NCI-H748 (cell line): ENCODE results near the gene UPK2.

ENCODE experiments used
- DNase-seq: peaks from one replicate; lab custom pipeline; 2025; ENCODE audit not compliant: unreplicated experiment; lab: John Stamatoyannopoulos, UW

UPK2 gene

GRCh38 chr11:118917481-118918127 lies 38.5 kb upstream of the UPK2 start:
- peak; percentile 54 for DNase-seq

GRCh38 chr11:118918128-118918685 lies 37.9 kb upstream of the UPK2 start:
- DNase-seq = peak; percentile 58

- no peak for DNase-seq
These were observed 37.3 kb upstream of the UPK2 start for GRCh38 chr11:118918686-118919280.

GRCh38 chr11:118921121-118921928 lies 34.8 kb upstream of the UPK2 start:
- DNase-seq = no peak

GRCh38 chr11:118921929-118922744 lies 34.0 kb upstream of the UPK2 start:
- no peak for DNase-seq

- no peak for DNase-seq
These were observed 33.1 kb upstream of the UPK2 start for GRCh38 chr11:118922745-118923627.

- no peak for DNase-seq
These were observed 32.1 kb upstream of the UPK2 start for GRCh38 chr11:118923721-118924587.

- peak; percentile 45 for DNase-seq
These were observed 31.2 kb upstream of the UPK2 start for GRCh38 chr11:118924591-118925585.

- no peak for DNase-seq
These were observed 28.5 kb upstream of the UPK2 start for GRCh38 chr11:118927554-118928100.

GRCh38 chr11:118928101-118928869 lies 27.8 kb upstream of the UPK2 start:
- DNase-seq = peak; percentile 84

GRCh38 chr11:118928870-118929500 lies 27.1 kb upstream of the UPK2 start:
- peak; percentile 63 for DNase-seq

- peak; percentile 82 for DNase-seq
These were observed 26.5 kb upstream of the UPK2 start for GRCh38 chr11:118929501-118930093.

- peak; percentile 94 for DNase-seq
These were observed 25.9 kb upstream of the UPK2 start for GRCh38 chr11:118930094-118930712.

GRCh38 chr11:118931571-118931970 lies 24.5 kb upstream of the UPK2 start:
- DNase-seq = no peak

GRCh38 chr11:118933486-118933885 lies 22.6 kb upstream of the UPK2 start:
- no peak for DNase-seq
